Neutrophil (primary cell): Measurements from ENCODE around the gene SATB2.

Experiments used
- H3K27ac ChIP-seq: fragments of 200-600 bp; sonication (generic); 2 replicates; pipeline ENCODE4 v1.5.1; 2016; ENCODE audit warnings: mild to moderate bottlenecking, moderate library complexity
- H3K27me3 ChIP-seq: fragments of 200-600 bp; sonication (generic); 2 replicates; pipeline ENCODE4 v1.6.0; 2016; ENCODE audit warnings: mild to moderate bottlenecking
- H3K36me3 ChIP-seq: fragments of 200-600 bp; sonication (generic); 2 replicates; pipeline ENCODE4 v1.5.1; 2017
- H3K4me1 ChIP-seq, 2 experiments: fragments of 200-600 bp in 1 of 2; sonication (generic) in 1 of 2; 1 replicate in 1 of 2; 2 replicates in 1 of 2; pipeline versions ENCODE4 v1.5.1 to v1.6.1; 2013 to 2016; ENCODE audit warnings: low read depth in 1 of 2, low read length in 1 of 2, mild to moderate bottlenecking in 1 of 2, moderate library complexity in 1 of 2; ENCODE audit not compliant: control insufficient read depth in 1 of 2, insufficient read depth in 1 of 2
- H3K4me3 ChIP-seq, 2 experiments: fragments of 200-600 bp in 1 of 2; sonication (generic) in 1 of 2; 1 replicate in 1 of 2; 2 replicates in 1 of 2; pipeline ENCODE4 v1.5.1; 2013 to 2016; ENCODE audit warnings: low read depth in 1 of 2, low read length in 1 of 2, mild to moderate bottlenecking in 1 of 2, moderate library complexity in 1 of 2
- H3K9me3 ChIP-seq: fragments of 200-600 bp; sonication (generic); 2 replicates; pipeline ENCODE4 v1.5.1; 2016
- CTCF ChIP-seq: fragments of 200-600 bp; sonication (generic); IDR thresholded peaks from 2 replicates; pipeline ENCODE4 v1.5.1; 2016; ENCODE audit warnings: antibody characterized with exemption

The SATB2 gene

GRCh38 chr2:199490049-199490448, 32.3 kb upstream of the SATB2 start:
- Histone ChIP-seq H3K27me3 (peaks cover 3% of the 10 kb centered on the region), H3K4me3 (no peak overlapping the region), H3K4me1 (no peaks in the 10 kb centered on the region), H3K36me3 (no peaks in the 10 kb centered on the region), H3K9me3 (no peaks in the 10 kb centered on the region), H3K27ac (no peak overlapping the region)
- TF ChIP-seq CTCF = no peak

DNA sequence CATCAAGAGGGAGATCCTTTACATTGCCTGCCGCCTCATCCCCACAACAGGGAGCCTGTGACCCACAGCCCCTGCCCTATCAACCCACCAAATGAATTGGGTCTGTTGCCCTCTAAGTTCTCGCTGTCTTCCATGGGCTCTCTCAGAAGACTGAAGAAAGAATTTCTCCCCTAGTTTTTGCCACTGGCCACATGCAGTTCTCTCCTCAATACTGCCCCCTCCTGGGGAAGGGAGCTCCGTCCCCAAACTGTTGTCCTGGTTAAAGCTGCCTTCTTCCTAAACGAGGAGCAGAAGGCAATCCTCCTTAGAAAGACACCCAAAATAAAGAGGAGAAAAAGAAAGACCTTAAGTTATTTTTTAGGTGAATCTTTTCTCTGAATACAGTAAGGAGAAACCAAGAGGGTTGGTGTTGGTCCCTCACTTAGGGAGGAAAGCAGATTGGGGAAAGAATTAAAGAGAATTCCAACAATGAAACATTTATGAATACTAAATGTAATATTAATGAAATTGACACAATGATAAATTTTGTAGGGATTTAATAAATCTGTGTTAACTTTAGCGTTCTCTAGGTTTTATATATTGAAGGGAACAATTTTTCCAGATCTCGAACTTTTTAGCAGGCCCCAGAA, 31.1 kb upstream of the SATB2 start:
- no peak for TF ChIP-seq CTCF
- Histone ChIP-seq H3K36me3 (no peaks in the 10 kb centered on the region), H3K27me3 (peaks cover 10% of the 10 kb centered on the region)

DNA sequence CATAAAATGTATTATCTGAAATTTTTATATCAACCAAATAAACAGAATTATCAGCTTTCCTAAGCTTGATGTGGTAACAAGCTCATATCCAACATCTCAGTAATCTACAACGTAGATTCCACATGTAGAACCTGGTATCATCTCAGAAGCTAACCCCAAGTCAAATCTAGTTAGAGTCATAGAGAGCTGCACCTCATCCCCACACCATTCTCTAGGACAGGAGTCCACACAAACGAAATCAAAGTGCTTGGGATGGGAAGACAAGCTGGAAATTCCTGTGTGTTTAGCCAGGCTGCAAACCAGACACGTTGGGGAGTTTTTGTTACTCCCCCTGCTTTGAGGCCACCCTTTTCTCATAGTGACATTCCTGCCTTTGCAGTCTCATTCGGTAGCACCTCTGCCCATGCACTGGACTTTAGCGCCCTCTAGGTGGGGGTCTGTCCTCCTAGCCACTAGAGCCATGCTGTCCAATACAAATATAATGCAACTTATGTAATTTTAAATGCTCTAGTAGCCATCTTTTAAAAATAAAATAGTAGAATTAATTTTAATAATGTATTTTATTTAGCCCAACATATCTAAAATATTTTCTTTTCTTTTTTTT, 28.1 kb upstream of the SATB2 start:
- TF ChIP-seq CTCF = no peak
- peaks cover 23% of the 10 kb centered on the region for H3K27me3 ChIP-seq
- H3K4me3 ChIP-seq = no peak overlapping the region
- H3K9me3 ChIP-seq = no peaks in the 10 kb centered on the region
- no peaks in the 10 kb centered on the region for H3K36me3 ChIP-seq
- H3K27ac ChIP-seq = no peak overlapping the region
- H3K4me1 ChIP-seq = no peaks in the 10 kb centered on the region

More for the DNA sequence above, 31.1 kb upstream of the SATB2 start:
- Histone ChIP-seq H3K9me3 (no peaks in the 10 kb centered on the region), H3K4me3 (no peak overlapping the region), H3K4me1 (no peaks in the 10 kb centered on the region), H3K27ac (no peak overlapping the region)

DNA sequence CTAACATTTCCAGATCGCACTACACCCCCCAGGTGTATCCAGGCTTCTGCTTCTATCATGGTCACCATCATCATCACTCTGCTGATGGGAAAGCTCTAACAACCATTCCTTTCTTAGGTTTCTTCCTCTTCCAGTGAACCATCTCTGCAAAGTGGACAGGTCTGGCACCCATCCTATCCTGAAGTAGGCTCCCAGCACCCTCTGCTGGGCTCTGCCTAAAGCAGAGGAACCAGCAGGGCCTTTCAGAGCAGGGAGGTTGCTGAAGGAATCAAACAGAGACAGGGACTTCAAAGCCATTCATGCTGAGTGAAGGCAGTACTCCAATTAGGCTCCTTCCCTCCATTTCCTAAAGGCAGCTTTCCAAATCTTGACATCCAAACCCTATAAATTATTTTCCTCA, 27.2 kb upstream of the SATB2 start:
- H3K9me3 ChIP-seq = no peaks in the 10 kb centered on the region
- H3K36me3 ChIP-seq = no peaks in the 10 kb centered on the region
- peaks cover 27% of the 10 kb centered on the region for H3K27me3 ChIP-seq
- no peak overlapping the region for H3K27ac ChIP-seq
- H3K4me3 ChIP-seq = no peak overlapping the region
- TF ChIP-seq CTCF = no peak
- no peaks in the 10 kb centered on the region for H3K4me1 ChIP-seq

GRCh38 chr2:199480966-199481365, 23.2 kb upstream of the SATB2 start:
- no peaks in the 10 kb centered on the region for H3K9me3 ChIP-seq
- TF ChIP-seq CTCF = no peak
- H3K27me3 ChIP-seq = peaks cover 66% of the 10 kb centered on the region

More at GRCh38 chr2:199480966-199481365, 23.2 kb upstream of the SATB2 start:
- no peak overlapping the region for H3K27ac ChIP-seq
- H3K4me1 ChIP-seq = no peaks in the 10 kb centered on the region
- H3K4me3 ChIP-seq = no peak overlapping the region
- no peaks in the 10 kb centered on the region for H3K36me3 ChIP-seq
